IMR-90 (cell line): ENCODE measurements around the gene SLC4A1AP. TPM values are rescaled to one million over a fixed set of nuclear protein-coding genes. Genes with fewer than 3 reads are reported as not detected.

Source experiments
- ATAC-seq: fragments of 200-7000 bp; cut with Tn5 transposase; 2 replicates; pipeline ENCODE4 v1.9.1; 2020; ENCODE audit warnings: low read depth, mild to moderate bottlenecking, moderate library complexity
- BruUV-seq: library from RNA; stranded (reverse); fragments of 400-500 nt; replicated peaks from 2 replicates; lab custom pipeline; 2021; lab: Mats Ljungman, UMichigan
- CTCF ChIA-PET: fragments of 300-600 bp; formaldehyde crosslinking; extraction: SDS; loops from one replicate; lab custom pipeline; 2021; ENCODE audit warnings: antibody characterized with exemption; lab: Yijun Ruan, JAX
- POLR2A ChIA-PET: fragments of 300-600 bp; sonication (Branson Sonifier 250); formaldehyde crosslinking; loops from one replicate; lab custom pipeline; 2022; ENCODE audit warnings: antibody characterized with exemption; ENCODE audit not compliant: unreplicated experiment; lab: Charles Lee
- DNase-seq: peaks from one replicate; pipeline ENCODE4 v3.0.0; 2013
- H2AFZ ChIP-seq: replicated peaks from 2 replicates; pipeline ENCODE3; 2013; ENCODE audit warnings: low read length, mild to moderate bottlenecking; ENCODE audit not compliant: poor library complexity
- H2AK5ac ChIP-seq: 2 replicates; pipeline ENCODE4 v1.6.1; 2013; ENCODE audit warnings: low read depth, low read length, inconsistent platforms
- H2AK9ac ChIP-seq: replicated peaks from 2 replicates; pipeline ENCODE3; 2013; ENCODE audit warnings: mild to moderate bottlenecking, low read depth, low read length, moderate library complexity; ENCODE audit not compliant: poor library complexity
- H2BK120ac ChIP-seq: 2 replicates; pipeline ENCODE4 v1.6.1; 2013; ENCODE audit warnings: low read depth, low read length, inconsistent platforms
- H2BK15ac ChIP-seq: 3 replicates; pipeline ENCODE4 v1.6.1; 2013; ENCODE audit warnings: low read depth, low read length, inconsistent platforms
- H2BK20ac ChIP-seq: 2 replicates; pipeline ENCODE4 v1.6.1; 2013; ENCODE audit warnings: low read depth, mild to moderate bottlenecking, inconsistent platforms, low read length, moderate library complexity
- H2BK5ac ChIP-seq: 2 replicates; pipeline ENCODE4 v1.6.1; 2013; ENCODE audit warnings: mild to moderate bottlenecking, low read depth, low read length, inconsistent platforms; ENCODE audit not compliant: poor library complexity, severe bottlenecking
- H3K14ac ChIP-seq: replicated peaks from 2 replicates; pipeline ENCODE4 v1.6.1; 2013; ENCODE audit warnings: low read depth, low read length, inconsistent platforms
- H3K18ac ChIP-seq: 2 replicates; pipeline ENCODE4 v1.6.1; 2013; ENCODE audit warnings: low read depth, low read length, control low read depth
- H3K23ac ChIP-seq: 2 replicates; pipeline ENCODE4 v1.6.1; 2013; ENCODE audit warnings: low read depth, low read length, inconsistent platforms
- H3K27ac ChIP-seq: 2 replicates; pipeline ENCODE4 v1.5.1; 2013; ENCODE audit warnings: mild to moderate bottlenecking, control low read depth, low read length; ENCODE audit not compliant: insufficient read depth
- H3K27me3 ChIP-seq: 2 replicates; pipeline ENCODE4 v1.6.1; 2013; ENCODE audit warnings: low read length; ENCODE audit not compliant: control insufficient read depth, insufficient read depth
- H3K36me3 ChIP-seq: 2 replicates; pipeline ENCODE4 v1.6.1; 2013; ENCODE audit warnings: low read length, mixed read lengths; ENCODE audit not compliant: control insufficient read depth, insufficient read depth
- H3K4ac ChIP-seq: 2 replicates; pipeline ENCODE4 v1.6.1; 2013; ENCODE audit warnings: low read depth, low read length, inconsistent platforms
- H3K4me1 ChIP-seq: 2 replicates; pipeline ENCODE4 v1.6.1; 2013; ENCODE audit warnings: low read length, mixed read lengths; ENCODE audit not compliant: control insufficient read depth, insufficient read depth
- H3K4me2 ChIP-seq: 2 replicates; pipeline ENCODE4 v1.6.1; 2013; ENCODE audit warnings: low read depth, mild to moderate bottlenecking, control low read depth, low read length, moderate library complexity
- H3K4me3 ChIP-seq: 2 replicates; pipeline ENCODE4 v1.5.1; 2013; ENCODE audit warnings: low read depth, mild to moderate bottlenecking, control low read depth, low read length, moderate library complexity; ENCODE audit not compliant: insufficient read depth
- H3K56ac ChIP-seq: 2 replicates; pipeline ENCODE4 v1.6.1; 2013; ENCODE audit warnings: low read length, inconsistent platforms; ENCODE audit not compliant: insufficient read depth; ENCODE audit errors: extremely low read depth
- H3K79me1 ChIP-seq, 2 experiments: 2 replicates each; pipeline ENCODE4 v1.6.1; 2013; ENCODE audit warnings: low read length in 2 of 2, inconsistent platforms in 1 of 2, low read depth in 1 of 2
- H3K9ac ChIP-seq: 2 replicates; pipeline ENCODE4 v1.6.1; 2013; ENCODE audit warnings: low read depth, low read length, control low read depth
- H3K9me1 ChIP-seq: 2 replicates; pipeline ENCODE4 v1.6.1; 2013; ENCODE audit warnings: low read length, inconsistent platforms; ENCODE audit not compliant: insufficient read depth
- H3K9me3 ChIP-seq: 2 replicates; pipeline ENCODE4 v1.6.1; 2013; ENCODE audit warnings: low read length; ENCODE audit not compliant: control insufficient read depth, insufficient read depth
- H4K20me1 ChIP-seq: 2 replicates; pipeline ENCODE4 v1.6.1; 2013; ENCODE audit warnings: low read length, inconsistent platforms; ENCODE audit not compliant: insufficient read depth
- H4K5ac ChIP-seq: 2 replicates; pipeline ENCODE4 v1.6.1; 2013; ENCODE audit warnings: mild to moderate bottlenecking, low read depth, low read length, control low read depth
- H4K8ac ChIP-seq, 2 experiments: 2 replicates each; pipeline ENCODE4 v1.6.1; 2013; ENCODE audit warnings: low read depth in 2 of 2, low read length in 2 of 2, control low read depth in 1 of 2, inconsistent platforms in 1 of 2
- H4K91ac ChIP-seq: 2 replicates; pipeline ENCODE4 v1.6.1; 2013; ENCODE audit warnings: low read depth, low read length, inconsistent platforms; ENCODE audit not compliant: insufficient read depth
- BHLHE40 ChIP-seq: fragments of 150-350 bp; IDR thresholded peaks from 2 replicates; pipeline ENCODE4 v1.6.1; 2016; ENCODE audit warnings: mild to moderate bottlenecking, low read depth, low read length
- CEBPB ChIP-seq: IDR thresholded peaks from 2 replicates; pipeline ENCODE4 v1.6.1; 2012; ENCODE audit warnings: low read depth, low read length, improper control_type of control experiment
- CHD1 ChIP-seq: IDR thresholded peaks from 2 replicates; pipeline ENCODE4 v1.6.1; 2012; ENCODE audit warnings: low read depth, low read length, improper control_type of control experiment
- FOS ChIP-seq: fragments of 150-350 bp; IDR thresholded peaks from 2 replicates; pipeline ENCODE4 v1.6.1; 2016; ENCODE audit warnings: low read depth, low read length
- MAFK ChIP-seq: IDR thresholded peaks from 2 replicates; pipeline ENCODE4 v1.6.1; 2012; ENCODE audit warnings: low read depth, low read length, improper control_type of control experiment
- MAZ ChIP-seq: IDR thresholded peaks from 2 replicates; pipeline ENCODE4 v1.6.1; 2012; ENCODE audit warnings: low read depth, mild to moderate bottlenecking, low read length, improper control_type of control experiment, moderate library complexity, borderline replicate concordance
- MXI1 ChIP-seq: IDR thresholded peaks from 2 replicates; pipeline ENCODE4 v1.6.1; 2012; ENCODE audit warnings: low read depth, mild to moderate bottlenecking, low read length, moderate library complexity, borderline replicate concordance
- NFE2L2 ChIP-seq: fragments of 150-350 bp; IDR thresholded peaks from 2 replicates; pipeline ENCODE4 v1.6.1; 2016; ENCODE audit warnings: low read depth, mild to moderate bottlenecking, low read length
- POLR2A ChIP-seq: IDR thresholded peaks from 2 replicates; pipeline ENCODE4 v1.6.1; 2012; ENCODE audit warnings: mild to moderate bottlenecking, low read depth, low read length
- RAD21 ChIP-seq: IDR thresholded peaks from 2 replicates; pipeline ENCODE4 v1.6.1; 2012; ENCODE audit warnings: low read length, improper control_type of control experiment
- RCOR1 ChIP-seq: IDR thresholded peaks from 2 replicates; pipeline ENCODE4 v1.6.1; 2012; ENCODE audit warnings: mild to moderate bottlenecking, low read length, improper control_type of control experiment; ENCODE audit not compliant: insufficient replicate concordance
- RFX5 ChIP-seq: IDR thresholded peaks from 2 replicates; pipeline ENCODE4 v1.8.0; 2012; ENCODE audit warnings: low read depth, mild to moderate bottlenecking, low read length, moderate library complexity
- SMC3 ChIP-seq: fragments of 150-350 bp; IDR thresholded peaks from 2 replicates; pipeline ENCODE4 v1.6.1; 2016; ENCODE audit warnings: low read depth, mild to moderate bottlenecking, antibody characterized with exemption, low read length, moderate library complexity
- dilution Hi-C: fragments of 300-500 bp; cut with HindIII; formaldehyde crosslinking; loops from one replicate; pipeline ENCODE4 v1.14.3; 2018; ENCODE audit warnings: low sequenced_read_pairs; ENCODE audit not compliant: unreplicated experiment
- in situ Hi-C: fragments of 300-500 bp; cut with MboI; formaldehyde crosslinking; loops from 3 replicates; pipeline ENCODE4 v1.14.3; 2019; ENCODE audit warnings: low sequenced_read_pairs, inconsistent platforms, mixed read lengths
- intact Hi-C: fragments of 100-400 bp; cut with micrococcal nuclease; formaldehyde crosslinking; loops from 2 replicates; pipeline ENCODE4 v1.10.0; 2022
- polyA plus RNA-seq, 3 experiments: library from polyadenylated mRNA; depleted of rRNA; stranded (reverse); fragments of >200 nt; gene quantifications; 2 replicates each; pipeline ENCODE4 v1.2.3, GENCODE V29; 2012; ENCODE audit warnings: low replicate concordance in 1 of 3
- total RNA-seq: library from RNA; depleted of rRNA; stranded (reverse); fragments of >200 nt; gene quantifications from 2 replicates; pipeline ENCODE4 v1.2.3, GENCODE V29; 2012
- TF ChIP-seq, protein P1 (sequence below): fragments of 150-350 bp; IDR thresholded peaks from 2 replicates; pipeline ENCODE4 v1.6.1; 2017; ENCODE audit warnings: mild to moderate bottlenecking, antibody characterized with exemption, low read length, low read depth
- TF ChIP-seq, protein P2 (sequence below): fragments of 150-350 bp; IDR thresholded peaks from 2 replicates; pipeline ENCODE4 v1.6.1; 2016; ENCODE audit warnings: low read depth, mild to moderate bottlenecking, low read length, moderate library complexity, borderline replicate concordance
- TF ChIP-seq, protein P3 (sequence below): conservative IDR thresholded peaks from 2 replicates; pipeline ENCODE4 v1.5.1; 2012; ENCODE audit warnings: mild to moderate bottlenecking, low read depth, low read length, improper control_type of control experiment

The SLC4A1AP gene
- total and polyA plus RNA-seq, 2 of the 4 experiments (the other 2 are of a cell fraction) = 11.7 to 13.6 TPM

DNA sequence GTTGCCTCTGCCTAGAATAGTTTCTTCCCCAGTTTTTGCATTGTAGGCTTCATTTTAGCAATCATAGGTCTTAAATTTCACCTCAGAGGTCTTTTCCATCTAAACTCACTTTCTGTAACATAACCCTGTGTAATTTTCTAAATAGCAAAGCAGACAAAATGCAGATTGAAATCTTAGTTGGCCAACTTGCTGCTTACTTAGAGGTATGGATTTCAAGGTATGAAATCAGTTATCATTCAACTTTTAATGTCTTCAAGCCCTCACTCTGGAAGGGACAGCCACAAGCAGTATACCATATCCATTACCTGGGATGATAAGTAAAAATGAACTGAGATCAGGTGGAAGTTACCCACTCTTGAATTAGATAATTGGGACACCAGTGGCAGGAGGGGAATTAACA is 38.7 kb upstream of the SLC4A1AP start:
- no peak overlapping the region for H2BK120ac ChIP-seq
- H2BK5ac ChIP-seq = no peak overlapping the region
- in situ Hi-C loops = no loop called here
- dilution Hi-C loops = no loop called here
- CTCF ChIA-PET = no interaction called here
- no peak overlapping the region for H3K4ac ChIP-seq
- no peak overlapping the region for H4K5ac ChIP-seq
- no peak overlapping the region for H2AK5ac ChIP-seq
- H4K91ac ChIP-seq = no peak overlapping the region
- H3K56ac ChIP-seq = no peak overlapping the region
- H3K27me3 ChIP-seq = no peaks in the 10 kb centered on the region
- BruUV-seq = no TSS peak
- H3K36me3 ChIP-seq = peaks cover 15% of the 10 kb centered on the region
- H3K79me1 ChIP-seq = peaks cover 12 to 25% of the 10 kb centered on the region in 2 experiments
- no peak overlapping the region for H3K4me2 ChIP-seq
- no peak overlapping the region for H3K27ac ChIP-seq
- peaks cover 8% of the 10 kb centered on the region for H3K9me1 ChIP-seq
- no peak overlapping the region for H2BK20ac ChIP-seq
- no peak overlapping the region for H3K18ac ChIP-seq
- no peak overlapping the region for H4K8ac ChIP-seq
- no peaks in the 10 kb centered on the region for H4K20me1 ChIP-seq
- TF ChIP-seq FOS (no peak), RAD21 (no peak), RCOR1 (no peak), SMC3 (no peak), MAZ (no peak), BHLHE40 (no peak), MAFK (no peak), CEBPB (no peak), MXI1 (no peak), CHD1 (no peak), POLR2A (no peak), RFX5 (no peak), NFE2L2 (no peak)
- TF ChIP-seq, protein P1, sequence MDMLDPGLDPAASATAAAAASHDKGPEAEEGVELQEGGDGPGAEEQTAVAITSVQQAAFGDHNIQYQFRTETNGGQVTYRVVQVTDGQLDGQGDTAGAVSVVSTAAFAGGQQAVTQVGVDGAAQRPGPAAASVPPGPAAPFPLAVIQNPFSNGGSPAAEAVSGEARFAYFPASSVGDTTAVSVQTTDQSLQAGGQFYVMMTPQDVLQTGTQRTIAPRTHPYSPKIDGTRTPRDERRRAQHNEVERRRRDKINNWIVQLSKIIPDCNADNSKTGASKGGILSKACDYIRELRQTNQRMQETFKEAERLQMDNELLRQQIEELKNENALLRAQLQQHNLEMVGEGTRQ = no peak
- TF ChIP-seq, protein P2, sequence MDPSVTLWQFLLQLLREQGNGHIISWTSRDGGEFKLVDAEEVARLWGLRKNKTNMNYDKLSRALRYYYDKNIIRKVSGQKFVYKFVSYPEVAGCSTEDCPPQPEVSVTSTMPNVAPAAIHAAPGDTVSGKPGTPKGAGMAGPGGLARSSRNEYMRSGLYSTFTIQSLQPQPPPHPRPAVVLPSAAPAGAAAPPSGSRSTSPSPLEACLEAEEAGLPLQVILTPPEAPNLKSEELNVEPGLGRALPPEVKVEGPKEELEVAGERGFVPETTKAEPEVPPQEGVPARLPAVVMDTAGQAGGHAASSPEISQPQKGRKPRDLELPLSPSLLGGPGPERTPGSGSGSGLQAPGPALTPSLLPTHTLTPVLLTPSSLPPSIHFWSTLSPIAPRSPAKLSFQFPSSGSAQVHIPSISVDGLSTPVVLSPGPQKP = no peak
- TF ChIP-seq, protein P3, sequence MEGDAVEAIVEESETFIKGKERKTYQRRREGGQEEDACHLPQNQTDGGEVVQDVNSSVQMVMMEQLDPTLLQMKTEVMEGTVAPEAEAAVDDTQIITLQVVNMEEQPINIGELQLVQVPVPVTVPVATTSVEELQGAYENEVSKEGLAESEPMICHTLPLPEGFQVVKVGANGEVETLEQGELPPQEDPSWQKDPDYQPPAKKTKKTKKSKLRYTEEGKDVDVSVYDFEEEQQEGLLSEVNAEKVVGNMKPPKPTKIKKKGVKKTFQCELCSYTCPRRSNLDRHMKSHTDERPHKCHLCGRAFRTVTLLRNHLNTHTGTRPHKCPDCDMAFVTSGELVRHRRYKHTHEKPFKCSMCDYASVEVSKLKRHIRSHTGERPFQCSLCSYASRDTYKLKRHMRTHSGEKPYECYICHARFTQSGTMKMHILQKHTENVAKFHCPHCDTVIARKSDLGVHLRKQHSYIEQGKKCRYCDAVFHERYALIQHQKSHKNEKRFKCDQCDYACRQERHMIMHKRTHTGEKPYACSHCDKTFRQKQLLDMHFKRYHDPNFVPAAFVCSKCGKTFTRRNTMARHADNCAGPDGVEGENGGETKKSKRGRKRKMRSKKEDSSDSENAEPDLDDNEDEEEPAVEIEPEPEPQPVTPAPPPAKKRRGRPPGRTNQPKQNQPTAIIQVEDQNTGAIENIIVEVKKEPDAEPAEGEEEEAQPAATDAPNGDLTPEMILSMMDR = no peak
- no peak for DNase-seq
- H3K23ac ChIP-seq = no peak overlapping the region
- H3K4me3 ChIP-seq = no peak overlapping the region
- intact Hi-C loops = loop anchor here (10.0 kb wide), 1 partner anchor 220 kb away; the partner anchor contains the start of gene PPM1G
- no peaks in the 10 kb centered on the region for H3K9me3 ChIP-seq
- no peak overlapping the region for H3K9ac ChIP-seq
- H2BK15ac ChIP-seq = no peak overlapping the region
- POLR2A ChIA-PET = no interaction called here
- H3K14ac ChIP-seq = no peak overlapping the region
- no peak overlapping the region for H2AK9ac ChIP-seq
- peaks cover 14% of the 10 kb centered on the region for H3K4me1 ChIP-seq
- no peak overlapping the region for H2AFZ ChIP-seq
- no peak for ATAC-seq
